K562 (cell line): ENCODE data around the gene PPL. TPM values are rescaled to one million over a fixed set of nuclear protein-coding genes. Genes with fewer than 3 reads are reported as not detected.

Source experiments
- ATAC-seq: fragments of 200-7000 bp; cut with Tn5 transposase; 3 replicates; pipeline ENCODE4 v1.9.1; 2020; ENCODE audit warnings: moderate library complexity
- BruUV-seq: library from RNA; stranded (reverse); fragments of 400-500 nt; replicated peaks from 2 replicates; lab custom pipeline; 2021; lab: Mats Ljungman, UMichigan
- CTCF ChIA-PET: fragments of 300-600 bp; formaldehyde crosslinking; extraction: SDS; loops from one replicate; lab custom pipeline; 2021; ENCODE audit warnings: low intra/inter-chr PET ratio; lab: Yijun Ruan, JAX
- POLR2A ChIA-PET: fragments of 300-600, 350-650 bp; sonication (Branson Sonifier 250); formaldehyde crosslinking; extraction: SDS; loops from one replicate; lab custom pipeline; 2021; ENCODE audit warnings: antibody characterized with exemption, inconsistent platforms; lab: Yijun Ruan, JAX
- DNase-seq, 4 experiments: peaks; one replicate each; pipeline versions ENCODE4 v3.0.0 to v3.0.0-alpha.2; 2011 to 2018; ENCODE audit warnings: low spot score in 3 of 4, mixed read lengths in 3 of 4; ENCODE audit errors: extremely low read depth in 1 of 4
- FAIRE-seq: peaks from 2 replicates; lab custom pipeline; 2011; peaks lifted over from hg19 to GRCh38; lab: Jason Lieb, UNC
- H2AFZ ChIP-seq: 2 replicates; pipeline ENCODE4 v1.6.0; 2011; ENCODE audit warnings: low read depth, low read length, control low read depth, inconsistent platforms
- H3K27ac ChIP-seq: fragments of 200-600 bp; 3 replicates; pipeline ENCODE4 v1.8.0; 2011; ENCODE audit warnings: low read depth, mild to moderate bottlenecking, control low read depth, inconsistent platforms, low read length, moderate library complexity, mixed read lengths; ENCODE audit errors: extremely low read depth
- H3K27me3 ChIP-seq, 2 experiments: fragments of 300-600 bp in 1 of 2; 2 replicates in 1 of 2; 3 replicates in 1 of 2; pipeline versions ENCODE4 v1.6.0 to v1.8.0; 2011; ENCODE audit warnings: inconsistent platforms in 2 of 2, low read length in 2 of 2, mild to moderate bottlenecking in 1 of 2, mixed read lengths in 1 of 2, moderate library complexity in 1 of 2; ENCODE audit not compliant: control insufficient read depth in 2 of 2, insufficient read depth in 2 of 2
- H3K36me3 ChIP-seq: fragments of 300-600 bp; 3 replicates; pipeline ENCODE4 v1.8.0; 2011; ENCODE audit warnings: mild to moderate bottlenecking, low read length, inconsistent platforms; ENCODE audit not compliant: control insufficient read depth, insufficient read depth
- H3K4me1 ChIP-seq, 2 experiments: fragments of 200-600 bp in 1 of 2; replicated peaks in 1 of 2; 2 replicates in 1 of 2; 3 replicates in 1 of 2; pipeline versions ENCODE4 v1.5.1 to v1.8.0; 2011; ENCODE audit warnings: inconsistent platforms in 2 of 2, low read length in 2 of 2, mild to moderate bottlenecking in 1 of 2, mixed read lengths in 1 of 2, moderate library complexity in 1 of 2; ENCODE audit not compliant: control insufficient read depth in 2 of 2, insufficient read depth in 2 of 2
- H3K4me2 ChIP-seq: 2 replicates; pipeline ENCODE4 v1.6.1; 2011; ENCODE audit warnings: low read length, control low read depth, inconsistent platforms, mixed read lengths; ENCODE audit not compliant: insufficient read depth
- H3K4me3 ChIP-seq: fragments of 200-600 bp; sonication (generic), shearing (Covaris generic); 2 replicates; pipeline ENCODE4 v1.5.1; 2016; ENCODE audit warnings: control low read depth, inconsistent platforms
- H3K79me2 ChIP-seq: fragments of 200-600 bp; 3 replicates; pipeline ENCODE4 v1.8.0; 2011; ENCODE audit warnings: low read length, inconsistent platforms; ENCODE audit not compliant: control insufficient read depth, insufficient read depth
- H3K9ac ChIP-seq, 2 experiments: 2 replicates each; pipeline versions ENCODE4 v1.6.0 to v1.6.1; 2011; ENCODE audit warnings: low read depth in 2 of 2, low read length in 2 of 2, control low read depth in 1 of 2, inconsistent platforms in 1 of 2, mild to moderate bottlenecking in 1 of 2, mixed read lengths in 1 of 2; ENCODE audit not compliant: insufficient read depth in 1 of 2
- H3K9me1 ChIP-seq: one replicate; pipeline ENCODE4 v1.6.0; 2011; ENCODE audit warnings: inconsistent platforms, mild to moderate bottlenecking, low read length, moderate library complexity; ENCODE audit not compliant: control insufficient read depth, insufficient read depth
- H3K9me3 ChIP-seq: replicated peaks from 2 replicates; pipeline ENCODE4 v1.5.1; 2011; ENCODE audit warnings: low read depth, low read length, inconsistent platforms; ENCODE audit not compliant: control insufficient read depth, insufficient read depth
- H4K20me1 ChIP-seq: replicated peaks from 2 replicates; pipeline ENCODE4 v1.6.1; 2011; ENCODE audit warnings: low read length, inconsistent platforms, mixed read lengths; ENCODE audit not compliant: control insufficient read depth, insufficient read depth
- ASH1L ChIP-seq: fragments of 450-650 bp; IDR thresholded peaks from 2 replicates; pipeline ENCODE4 v1.6.1; 2018; ENCODE audit warnings: borderline replicate concordance, mild to moderate bottlenecking, low read depth; ENCODE audit not compliant: partially characterized antibody
- CAMTA2 ChIP-seq: fragments of 250-450 bp; sonication (Bioruptor Pico); conservative IDR thresholded peaks from 2 replicates; pipeline ENCODE4 v1.5.1; 2022
- DDX20 ChIP-seq: fragments of 450-650 bp; IDR thresholded peaks from 2 replicates; pipeline ENCODE4 v1.6.1; 2016; ENCODE audit warnings: missing genetic modification characterization, low read depth, mild to moderate bottlenecking, missing compliant biosample characterization, moderate library complexity
- DMBX1 ChIP-seq: fragments of 250-450 bp; sonication (Bioruptor Pico); IDR thresholded peaks from 2 replicates; pipeline ENCODE4 v1.8.0; 2022; ENCODE audit warnings: inconsistent platforms, mild to moderate bottlenecking, moderate library complexity, borderline replicate concordance
- ERF ChIP-seq: fragments of 450-650 bp; formaldehyde crosslinking; IDR thresholded peaks from 2 replicates; pipeline ENCODE4 v1.4.0; 2020; ENCODE audit warnings: mild to moderate bottlenecking, mixed read lengths
- FOXP1 ChIP-seq: sonication (generic); formaldehyde crosslinking; IDR thresholded peaks from 2 replicates; pipeline ENCODE4 v1.8.0; 2022; ENCODE audit warnings: mild to moderate bottlenecking, missing genetic modification reagents
- HMGXB4 ChIP-seq: sonication (generic); formaldehyde crosslinking; IDR thresholded peaks from 2 replicates; pipeline ENCODE4 v1.8.1; 2023; ENCODE audit warnings: mild to moderate bottlenecking, missing genetic modification reagents
- MITF ChIP-seq: IDR thresholded peaks from 2 replicates; pipeline ENCODE4 v1.6.1; 2014; ENCODE audit warnings: antibody characterized with exemption
- NONO ChIP-seq, 2 experiments: fragments of 200-400 bp in 1 of 2; fragments of 450-650 bp in 1 of 2; formaldehyde crosslinking in 1 of 2; IDR thresholded peaks; 2 replicates each; pipeline ENCODE4 v1.6.1; 2017; ENCODE audit warnings: low read depth in 2 of 2, mild to moderate bottlenecking in 2 of 2, moderate library complexity in 2 of 2, low read length in 1 of 2
- NR1H2 ChIP-seq: sonication (generic); formaldehyde crosslinking; IDR thresholded peaks from 2 replicates; pipeline ENCODE4 v1.4.0; 2020; ENCODE audit warnings: mild to moderate bottlenecking, missing genetic modification reagents
- NR3C1 ChIP-seq: sonication (generic); formaldehyde crosslinking; IDR thresholded peaks from 2 replicates; pipeline ENCODE4 v1.8.1; 2022; ENCODE audit warnings: missing genetic modification reagents
- SMAD1 ChIP-seq: fragments of 150-350 bp; IDR thresholded peaks from 2 replicates; pipeline ENCODE4 v1.6.1; 2014; ENCODE audit warnings: low read length, low read depth; ENCODE audit not compliant: partially characterized antibody
- SUPT5H ChIP-seq: fragments of 450-650 bp; IDR thresholded peaks from 2 replicates; pipeline ENCODE4 v1.6.1; 2016
- TCF3 ChIP-seq: sonication (generic); formaldehyde crosslinking; IDR thresholded peaks from 2 replicates; pipeline ENCODE4 v1.4.0; 2020; ENCODE audit warnings: mild to moderate bottlenecking, missing genetic modification reagents
- ZBTB43 ChIP-seq: sonication (generic); formaldehyde crosslinking; IDR thresholded peaks from 2 replicates; pipeline ENCODE4 v1.8.0; 2023; ENCODE audit warnings: mild to moderate bottlenecking, missing genetic modification reagents
- ZBTB49 ChIP-seq: sonication (generic); formaldehyde crosslinking; IDR thresholded peaks from 2 replicates; pipeline ENCODE4 v1.8.0; 2022; ENCODE audit warnings: missing genetic modification reagents, mild to moderate bottlenecking, borderline replicate concordance
- ZNF316 ChIP-seq: fragments of 450-650 bp; IDR thresholded peaks from 2 replicates; pipeline ENCODE4 v1.6.1; 2016
- WGBS: fragments of 100-300 bp; shearing (Covaris generic); methylation state at CpG from one replicate; pipeline ENCODE4 v1.1.6; 2016; ENCODE audit warnings: low coverage, mixed read lengths; ENCODE audit not compliant: insufficient coverage; ENCODE audit errors: missing lambda C conversion rate; 5-methylcytosine and 5-hydroxymethylcytosine counted together
- in situ Hi-C: fragments of 300-500 bp; cut with MboI; formaldehyde crosslinking; loops from 4 replicates; pipeline ENCODE4 v1.15.0; 2018; ENCODE audit warnings: inconsistent platforms, mixed read lengths
- intact Hi-C: fragments of 100-400 bp; cut with micrococcal nuclease; formaldehyde crosslinking; loops from 2 replicates; pipeline ENCODE4 v1.14.2; 2022
- polyA plus RNA-seq, 8 experiments: library from polyadenylated mRNA; depleted of rRNA in 4 of 8; stranded (reverse) in 5 of 8; unstranded in 3 of 8; fragments of >200 nt; fragmentation: Nextera tagmentation in 2 of 8; fragmentation: Illumina TruSeq in 1 of 8; extraction: Ambion mirVana in 2 of 8; extraction: Trizol in 1 of 8; gene quantifications; 2 replicates each; pipeline versions ENCODE4 v1.2.1 to v1.2.3, GENCODE V29; 2011 to 2014; ENCODE audit warnings: inconsistent platforms in 1 of 8, missing spikeins in 1 of 8
- total RNA-seq, 7 experiments: library from RNA; depleted of rRNA in 6 of 7; stranded (reverse); fragments of >200 nt in 6 of 7; fragmentation: Illumina TruSeq in 2 of 7; extraction: Trizol in 2 of 7; gene quantifications; 2 replicates each; pipeline versions ENCODE4 v1.2.1 to v1.2.3, GENCODE V29; 2011 to 2021; ENCODE audit warnings: low replicate concordance in 1 of 7

The PPL gene
- total and polyA plus RNA-seq, 9 of the 15 experiments (the other 6 are each of a cell fraction or from before 2014, with no cell fraction given), result 0.01 to 0.15 (median 0.07) TPM; not detected in 3

GRCh38 chr16:4832698-4833343, 104.1 kb downstream of the PPL start:
- in situ Hi-C loops, result no loop called here
- Histone ChIP-seq H3K27ac (no peak overlapping the region), H3K4me3 (no peak overlapping the region), H3K9me1 (no peaks in the 10 kb centered on the region), H3K4me1 (peaks cover 7 to 11% of the 10 kb centered on the region in 2 experiments; a peak in 4 of 5 replicates), H3K4me2 (no peak overlapping the region), H3K27me3 (no peaks in the 10 kb centered on the region), H3K36me3 (peaks cover 88% of the 10 kb centered on the region), H4K20me1 (peaks cover 8% of the 10 kb centered on the region), H3K79me2 (peaks cover 27% of the 10 kb centered on the region), H3K9me3 (no peaks in the 10 kb centered on the region), H3K9ac (no peak overlapping the region), H2AFZ (no peak overlapping the region)
- no peak for DNase-seq
- ATAC-seq, result no peak
- ChIA-PET POLR2A (no interaction called here), CTCF (no interaction called here)
- 90% methylated on average over 6 of the region's 6 CpGs for WGBS
- FAIRE-seq, result no peak
- BruUV-seq, result no TSS peak
- intact Hi-C loops, result no loop called here
- TF ChIP-seq NONO (IDR thresholded peaks at IDR 0.05; ENCODE audit: low read depth in 2 of 2, low read length in 1 of 2) (no peak), ASH1L (no peak), SMAD1 (no peak), CAMTA2 (CRISPR knock-in tag) (no peak), ZNF316 (no peak), HMGXB4 (CRISPR knock-in tag) (no peak), DDX20 (tag) (no peak), ZBTB49 (CRISPR knock-in tag) (no peak), NR3C1 (CRISPR knock-in tag) (no peak), ZBTB43 (CRISPR knock-in tag) (no peak), TCF3 (no peak), ERF (CRISPR knock-in tag) (no peak), SUPT5H (no peak), DMBX1 (CRISPR knock-in tag) (no peak), MITF (no peak), NR1H2 (CRISPR knock-in tag) (no peak), FOXP1 (CRISPR knock-in tag) (no peak)
